ENCODE measurements around the gene EXTL2. TPM values are rescaled to one million over a fixed set of nuclear protein-coding genes. Genes with fewer than 3 reads are reported as not detected.

Gene EXTL2
- total and polyA plus RNA-seq, 9 donors: 13.1 to 28.4 (median 16.0) TPM

DNA sequence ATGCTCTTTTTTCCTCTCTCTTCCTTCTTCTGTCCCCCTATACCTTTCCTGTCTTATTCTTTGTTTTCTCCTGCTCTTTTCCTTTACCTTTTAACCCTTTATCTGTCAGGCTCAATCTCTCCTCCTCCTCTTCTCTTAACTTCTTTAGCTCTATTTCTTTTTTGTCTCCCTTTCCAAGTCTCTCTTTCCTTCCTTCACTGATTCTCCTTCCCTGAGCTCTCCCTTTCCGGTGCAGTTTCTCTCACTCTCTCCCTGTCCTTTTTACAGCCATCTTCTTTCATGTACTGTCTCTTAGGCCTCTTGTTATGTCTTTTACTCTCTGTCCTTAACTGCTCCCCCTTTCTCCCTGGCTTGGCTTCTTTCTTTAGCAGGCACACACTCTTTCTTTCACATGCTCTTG is 13.2 kb upstream of the EXTL2 start:
- Histone ChIP-seq H3K27ac (no peak overlapping the region), H3K4me3 (no peak overlapping the region), H3K4me1 (ENCODE audit: insufficient read depth) (no peaks in the 10 kb centered on the region), H3K27me3 (no peaks in the 10 kb centered on the region), H3K9me3 (no peaks in the 10 kb centered on the region), H3K36me3 (no peaks in the 10 kb centered on the region)
- DNase-seq: no peak
- intact Hi-C loops (cut with DNase I): no loop called here
- 84 to 96% (median 94%) methylated on average over 1 of the region's 1 CpG for WGBS, 3 donors
- no peak for TF ChIP-seq POLR2A (IDR thresholded peaks at IDR 0.05)
- no peak for TF ChIP-seq EP300 (IDR thresholded peaks at IDR 0.05)
- TF ChIP-seq, protein P1, sequence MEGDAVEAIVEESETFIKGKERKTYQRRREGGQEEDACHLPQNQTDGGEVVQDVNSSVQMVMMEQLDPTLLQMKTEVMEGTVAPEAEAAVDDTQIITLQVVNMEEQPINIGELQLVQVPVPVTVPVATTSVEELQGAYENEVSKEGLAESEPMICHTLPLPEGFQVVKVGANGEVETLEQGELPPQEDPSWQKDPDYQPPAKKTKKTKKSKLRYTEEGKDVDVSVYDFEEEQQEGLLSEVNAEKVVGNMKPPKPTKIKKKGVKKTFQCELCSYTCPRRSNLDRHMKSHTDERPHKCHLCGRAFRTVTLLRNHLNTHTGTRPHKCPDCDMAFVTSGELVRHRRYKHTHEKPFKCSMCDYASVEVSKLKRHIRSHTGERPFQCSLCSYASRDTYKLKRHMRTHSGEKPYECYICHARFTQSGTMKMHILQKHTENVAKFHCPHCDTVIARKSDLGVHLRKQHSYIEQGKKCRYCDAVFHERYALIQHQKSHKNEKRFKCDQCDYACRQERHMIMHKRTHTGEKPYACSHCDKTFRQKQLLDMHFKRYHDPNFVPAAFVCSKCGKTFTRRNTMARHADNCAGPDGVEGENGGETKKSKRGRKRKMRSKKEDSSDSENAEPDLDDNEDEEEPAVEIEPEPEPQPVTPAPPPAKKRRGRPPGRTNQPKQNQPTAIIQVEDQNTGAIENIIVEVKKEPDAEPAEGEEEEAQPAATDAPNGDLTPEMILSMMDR (IDR thresholded peaks at IDR 0.05): no peak

DNA sequence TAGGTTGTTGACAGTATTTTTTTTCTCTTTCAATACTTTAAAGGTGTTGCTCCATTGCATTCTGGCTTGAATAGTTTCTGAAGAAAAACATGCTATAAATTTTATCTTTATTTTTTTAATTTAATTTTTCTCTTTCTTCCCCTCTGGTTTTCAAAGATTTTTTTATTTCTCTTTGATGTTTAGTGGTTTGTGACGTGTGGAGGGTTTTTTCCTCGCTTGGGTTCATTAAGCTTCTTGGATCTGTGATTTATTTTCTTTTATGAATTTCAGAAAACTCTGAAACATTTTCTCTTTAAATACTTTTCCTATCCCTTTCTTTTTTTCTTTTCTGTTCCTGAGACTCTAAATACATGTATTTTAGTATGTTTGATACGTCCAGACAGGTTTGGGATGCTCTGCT is 10.5 kb upstream of the EXTL2 start:
- Histone ChIP-seq H3K9me3 (no peaks in the 10 kb centered on the region), H3K27me3 (no peaks in the 10 kb centered on the region), H3K36me3 (no peaks in the 10 kb centered on the region), H3K4me1 (ENCODE audit: insufficient read depth) (no peaks in the 10 kb centered on the region), H3K27ac (no peak overlapping the region), H3K4me3 (no peak overlapping the region)
- TF ChIP-seq POLR2A (IDR thresholded peaks at IDR 0.05) (no peak), EP300 (IDR thresholded peaks at IDR 0.05) (no peak)
- TF ChIP-seq, protein P1 (IDR thresholded peaks at IDR 0.05): no peak
- 96 to 99% (median 98%) methylated on average over 3 of the region's 3 CpGs for WGBS, 3 donors
- DNase-seq: no peak
- intact Hi-C loops (cut with DNase I): no loop called here

DNA sequence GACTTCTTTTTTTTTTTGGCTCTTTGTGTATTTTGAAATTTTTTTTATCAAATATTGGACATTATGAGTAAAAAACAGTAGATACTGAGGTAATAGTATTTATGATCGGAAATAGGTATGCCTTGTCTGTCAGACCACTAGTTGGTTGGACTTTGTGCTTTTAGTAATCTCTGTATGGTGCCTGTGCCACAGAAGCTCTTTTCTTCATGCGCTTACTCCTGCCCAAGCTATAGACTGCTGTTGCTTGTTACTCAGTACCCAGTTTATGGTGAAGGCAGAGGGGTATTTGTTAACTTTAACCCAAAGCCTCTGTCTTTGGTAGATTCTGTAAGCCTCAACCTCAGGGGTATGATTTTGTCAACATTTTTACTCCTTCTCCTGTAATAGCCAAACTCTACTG is 9.9 kb upstream of the EXTL2 start:
- H3K27ac ChIP-seq: no peak overlapping the region
- H3K27me3 ChIP-seq: no peaks in the 10 kb centered on the region
- intact Hi-C loops (cut with DNase I): no loop called here
- DNase-seq: no peak
- 98 to 99% (median 98%) methylated on average over 2 of the region's 2 CpGs for WGBS, 3 donors
- H3K9me3 ChIP-seq: no peaks in the 10 kb centered on the region
- no peak overlapping the region for H3K4me3 ChIP-seq
- TF ChIP-seq, protein P1 (IDR thresholded peaks at IDR 0.05): no peak
- no peaks in the 10 kb centered on the region for H3K36me3 ChIP-seq
- no peaks in the 10 kb centered on the region for H3K4me1 ChIP-seq (ENCODE audit: insufficient read depth)

DNA sequence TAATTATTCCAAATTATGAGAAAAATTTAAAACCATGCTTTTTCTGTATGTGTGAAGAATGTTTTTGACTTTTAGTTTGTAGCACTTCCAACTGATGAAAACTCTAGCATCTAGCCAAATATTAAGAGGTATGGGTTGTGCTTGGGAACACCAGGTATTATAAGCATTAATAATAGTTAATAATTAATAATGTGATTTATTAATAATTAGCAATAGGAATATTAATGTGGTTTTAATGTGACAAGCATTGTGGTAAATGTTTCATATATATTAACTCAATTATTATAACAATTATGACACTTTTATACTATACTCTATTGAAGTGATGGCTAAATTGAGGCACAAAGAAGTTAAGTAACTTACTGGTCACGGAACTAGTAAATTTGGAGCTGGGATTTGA is 9.1 kb upstream of the EXTL2 start:
- no peak for DNase-seq
- H3K9me3 ChIP-seq: no peaks in the 10 kb centered on the region
- WGBS, 3 donors: 98 to 99% (median 98%) methylated on average over 1 of the region's 1 CpG
- no peak overlapping the region for H3K4me3 ChIP-seq
- no peaks in the 10 kb centered on the region for H3K36me3 ChIP-seq
- H3K27ac ChIP-seq: no peak overlapping the region
- TF ChIP-seq EP300 (IDR thresholded peaks at IDR 0.05) (no peak), POLR2A (IDR thresholded peaks at IDR 0.05) (no peak)
- TF ChIP-seq, protein P1 (IDR thresholded peaks at IDR 0.05): no peak
- intact Hi-C loops (cut with DNase I): no loop called here
- no peaks in the 10 kb centered on the region for H3K4me1 ChIP-seq (ENCODE audit: insufficient read depth)
- no peaks in the 10 kb centered on the region for H3K27me3 ChIP-seq

DNA sequence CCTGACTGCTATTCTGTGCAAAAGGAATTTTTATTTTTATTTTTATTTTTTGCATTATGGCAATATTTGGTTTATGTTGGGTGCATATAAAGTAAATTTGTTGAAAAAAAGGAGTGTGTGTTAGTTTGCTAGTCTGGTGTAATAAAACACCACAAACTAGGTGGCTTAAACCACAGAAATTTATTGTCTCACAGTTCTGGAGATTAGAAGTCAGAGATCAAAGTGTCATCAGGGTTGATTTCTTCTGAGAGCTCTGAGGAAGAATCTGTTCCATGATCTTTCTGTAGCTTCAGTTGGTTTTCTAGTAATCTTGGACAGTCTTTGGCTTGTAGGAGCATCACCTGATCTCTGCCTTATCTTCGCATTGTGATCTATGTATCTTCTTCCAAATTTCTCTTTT is 7.7 kb upstream of the EXTL2 start:
- Histone ChIP-seq H3K4me3 (no peak overlapping the region), H3K27ac (no peak overlapping the region), H3K27me3 (no peaks in the 10 kb centered on the region), H3K36me3 (no peaks in the 10 kb centered on the region), H3K4me1 (ENCODE audit: insufficient read depth) (no peaks in the 10 kb centered on the region), H3K9me3 (no peaks in the 10 kb centered on the region)
- TF ChIP-seq EP300 (IDR thresholded peaks at IDR 0.05) (no peak), POLR2A (IDR thresholded peaks at IDR 0.05) (no peak)
- TF ChIP-seq, protein P1 (IDR thresholded peaks at IDR 0.05): no peak
- intact Hi-C loops (cut with DNase I): no loop called here
- 100% methylated on average over 1 of the region's 1 CpG for WGBS, 3 donors
- DNase-seq: no peak
